ENCODE results near the gene KCNK15.

KCNK15 gene

DNA sequence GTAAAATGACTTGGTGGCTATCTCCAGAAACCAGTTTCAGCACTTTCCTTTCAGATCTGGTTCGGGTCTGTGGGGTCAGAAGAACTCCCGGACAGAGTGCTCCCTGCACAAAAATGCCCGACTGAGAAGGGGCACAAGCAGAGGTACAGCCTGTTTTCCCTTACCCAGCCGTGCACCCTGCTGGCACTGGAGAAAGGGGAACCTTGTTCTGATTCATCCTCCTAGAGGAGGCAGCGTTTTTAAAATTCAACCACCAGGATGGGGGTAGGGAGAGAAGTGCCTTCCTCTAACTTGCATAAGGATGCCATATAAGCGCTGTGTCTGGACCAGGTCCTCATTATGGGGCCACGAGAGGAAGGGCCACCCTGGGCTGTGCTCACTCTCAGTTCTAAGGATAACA, 47.1 kb downstream of the KCNK15 start:
- no peak for DNase-seq

- no peak for DNase-seq
Measured at GRCh38 chr20:44795836-44796235, 50.2 kb downstream of the KCNK15 start.

DNA sequence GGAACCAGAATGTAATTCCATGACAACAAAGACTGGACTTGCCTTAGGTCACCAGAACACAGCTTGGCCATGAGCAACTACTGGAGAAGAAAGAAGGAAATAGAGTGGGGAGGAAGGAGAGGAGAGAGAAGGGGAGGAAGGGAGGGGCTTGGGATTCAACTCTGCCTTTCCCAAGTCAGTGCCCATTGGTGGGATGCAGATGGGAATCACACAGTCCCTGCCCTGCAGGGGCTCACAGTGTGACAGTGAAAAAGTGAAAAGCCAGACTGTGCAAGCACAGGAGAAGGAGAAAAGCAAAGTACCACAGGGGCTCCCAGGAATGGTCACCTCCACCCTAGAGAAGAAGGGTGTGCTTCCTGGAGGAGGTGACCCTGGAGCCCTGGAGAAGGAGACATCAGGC, 50.6 kb downstream of the KCNK15 start:
- DNase-seq, result no peak

DNA sequence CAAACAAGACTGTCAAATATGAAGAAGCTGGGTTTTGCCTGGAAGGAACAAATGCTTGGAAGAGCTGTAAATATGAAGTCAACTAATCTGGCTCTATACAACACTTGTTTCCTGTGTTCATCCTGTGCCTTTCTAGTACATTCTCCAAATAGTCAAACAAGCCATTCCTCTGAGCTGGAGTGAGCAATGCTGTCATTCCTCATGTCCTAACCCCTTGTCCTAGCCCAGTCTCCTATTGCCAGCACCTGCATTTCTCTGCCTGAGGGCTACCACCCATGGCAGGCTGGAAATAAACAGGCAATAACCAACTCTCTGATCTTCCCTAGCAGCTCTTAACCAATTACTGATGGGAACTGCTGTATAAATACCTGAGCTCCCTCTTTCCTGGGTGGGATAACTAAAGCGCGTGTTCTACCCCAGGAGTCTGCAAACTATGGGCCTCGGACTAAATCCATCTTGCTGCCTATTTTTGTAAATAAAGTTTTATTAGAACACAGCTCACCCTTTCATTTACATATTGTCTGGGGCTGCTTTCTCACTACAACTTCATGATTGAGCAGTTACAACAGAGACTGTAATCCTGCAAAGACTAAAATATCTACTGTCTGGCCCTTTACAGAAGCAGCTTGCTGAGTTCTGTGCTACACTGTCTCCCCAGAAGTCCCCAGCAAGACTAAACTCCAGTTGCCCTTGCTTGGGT, 51.2 kb downstream of the KCNK15 start:
- no peak for DNase-seq

GRCh38 chr20:44799691-44800090, 54.0 kb downstream of the KCNK15 start:
- DNase-seq, result no peak

DNA sequence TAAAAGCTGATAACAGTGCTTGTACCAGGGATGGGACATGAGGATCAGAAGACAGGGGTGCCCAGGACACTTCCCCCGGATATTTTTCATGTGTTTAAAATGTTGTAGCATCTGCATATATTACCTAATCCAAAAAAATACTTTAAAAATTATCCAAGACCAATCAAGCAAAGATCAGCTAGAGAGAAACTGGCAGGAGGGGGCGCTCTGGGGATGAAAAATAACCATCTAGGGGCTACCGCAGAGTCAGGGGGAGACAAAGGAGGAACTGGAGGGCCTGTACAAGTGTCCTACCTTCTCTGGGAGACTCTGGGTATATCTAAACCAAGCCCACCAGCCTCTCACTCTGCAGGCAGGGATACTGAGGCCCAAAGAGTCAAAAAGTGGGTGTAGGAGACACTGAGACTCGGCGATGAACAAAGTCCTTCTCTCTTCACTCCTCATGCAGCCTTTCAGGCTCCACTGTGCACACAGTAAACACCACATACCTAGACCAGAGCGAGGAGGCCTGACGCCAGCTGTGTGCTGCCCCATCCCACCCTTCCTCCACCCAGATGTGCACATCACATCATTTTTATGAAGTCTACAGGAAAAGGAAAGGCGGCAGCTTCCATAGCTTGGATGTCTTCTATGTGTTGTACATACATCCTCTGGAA, 54.9 kb downstream of the KCNK15 start:
- no peak for DNase-seq

Measured in NCI-H446 (cell line).